ENCODE data around the gene MSGN1.

DNA sequence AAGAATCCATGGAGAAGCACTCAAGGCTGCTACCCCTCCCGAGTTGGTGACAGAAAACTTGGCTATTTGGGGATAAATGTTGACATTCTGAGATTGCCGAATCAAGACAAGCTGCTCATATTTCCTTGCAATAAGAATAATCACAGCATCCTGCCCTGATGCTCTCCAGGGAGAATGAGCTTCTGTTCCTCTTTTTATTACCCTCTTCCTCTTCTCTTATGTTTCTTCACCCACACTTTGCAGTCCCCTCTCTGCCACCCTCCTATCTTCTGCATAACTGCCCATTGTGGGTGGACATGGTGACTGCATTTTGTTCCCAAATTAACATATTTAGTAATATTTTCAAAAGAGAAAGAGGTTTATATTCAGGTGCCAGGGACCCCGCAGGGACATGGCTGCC lies 11.9 kb upstream of the MSGN1 start:
- TF ChIP-seq, protein P1, sequence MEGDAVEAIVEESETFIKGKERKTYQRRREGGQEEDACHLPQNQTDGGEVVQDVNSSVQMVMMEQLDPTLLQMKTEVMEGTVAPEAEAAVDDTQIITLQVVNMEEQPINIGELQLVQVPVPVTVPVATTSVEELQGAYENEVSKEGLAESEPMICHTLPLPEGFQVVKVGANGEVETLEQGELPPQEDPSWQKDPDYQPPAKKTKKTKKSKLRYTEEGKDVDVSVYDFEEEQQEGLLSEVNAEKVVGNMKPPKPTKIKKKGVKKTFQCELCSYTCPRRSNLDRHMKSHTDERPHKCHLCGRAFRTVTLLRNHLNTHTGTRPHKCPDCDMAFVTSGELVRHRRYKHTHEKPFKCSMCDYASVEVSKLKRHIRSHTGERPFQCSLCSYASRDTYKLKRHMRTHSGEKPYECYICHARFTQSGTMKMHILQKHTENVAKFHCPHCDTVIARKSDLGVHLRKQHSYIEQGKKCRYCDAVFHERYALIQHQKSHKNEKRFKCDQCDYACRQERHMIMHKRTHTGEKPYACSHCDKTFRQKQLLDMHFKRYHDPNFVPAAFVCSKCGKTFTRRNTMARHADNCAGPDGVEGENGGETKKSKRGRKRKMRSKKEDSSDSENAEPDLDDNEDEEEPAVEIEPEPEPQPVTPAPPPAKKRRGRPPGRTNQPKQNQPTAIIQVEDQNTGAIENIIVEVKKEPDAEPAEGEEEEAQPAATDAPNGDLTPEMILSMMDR (IDR thresholded peaks at IDR 0.05; ENCODE audit: insufficient read depth, low read length, poor library complexity, severe bottlenecking), result no peak
- no peak for TF ChIP-seq EZH2phosphoT487 (conservative IDR thresholded peaks at IDR 0.05; ENCODE audit: low read length)
